Ectodermal cell (in vitro differentiated cells): ENCODE measurements around the gene MYH15.

Source experiments
- H3K27ac ChIP-seq: 2 replicates; pipeline ENCODE4 v1.7.0; 2013; ENCODE audit warnings: mild to moderate bottlenecking, low read depth, low read length; ENCODE audit not compliant: insufficient read depth, poor library complexity, severe bottlenecking
- H3K27me3 ChIP-seq: 2 replicates; pipeline ENCODE4 v1.7.0; 2013; ENCODE audit warnings: mild to moderate bottlenecking, low read length; ENCODE audit not compliant: insufficient read depth, control insufficient read depth, poor library complexity, severe bottlenecking
- H3K36me3 ChIP-seq: one replicate; pipeline ENCODE4 v1.7.0; 2013; ENCODE audit warnings: low read length; ENCODE audit not compliant: control insufficient read depth, insufficient read depth
- H3K4me1 ChIP-seq: one replicate; pipeline ENCODE4 v1.7.0; 2013; ENCODE audit warnings: low read length; ENCODE audit not compliant: control insufficient read depth, insufficient read depth
- H3K4me3 ChIP-seq: 2 replicates; pipeline ENCODE4 v1.7.0; 2013; ENCODE audit warnings: low read depth, low read length, control low read depth; ENCODE audit not compliant: insufficient read depth
- H3K9me3 ChIP-seq: 2 replicates; pipeline ENCODE4 v1.7.0; 2013; ENCODE audit warnings: mild to moderate bottlenecking, low read length, moderate library complexity; ENCODE audit not compliant: control insufficient read depth
- WGBS, 2 experiments: methylation state at CpG; one replicate each; pipeline ENCODE4 v1.1.7; 2013; ENCODE audit warnings: missing lambda C conversion rate in 2 of 2; 5-methylcytosine and 5-hydroxymethylcytosine counted together

Gene MYH15

GRCh38 chr3:108346301-108347227 is 163.8 kb downstream of the MYH15 start:
- 66 to 75% methylated on average over 5 of the region's 5 CpGs for WGBS, 2 experiments
- Histone ChIP-seq H3K4me3 (no peak overlapping the region), H3K27ac (no peak overlapping the region), H3K36me3 (no peaks in the 10 kb centered on the region), H3K9me3 (no peaks in the 10 kb centered on the region), H3K27me3 (no peaks in the 10 kb centered on the region), H3K4me1 (peaks cover 13% of the 10 kb centered on the region)

- no peak overlapping the region for H3K27ac ChIP-seq
- no peaks in the 10 kb centered on the region for H3K27me3 ChIP-seq
- no peaks in the 10 kb centered on the region for H3K36me3 ChIP-seq
- H3K4me1 ChIP-seq: peaks cover 13% of the 10 kb centered on the region
- 46 to 47% methylated on average over 6 of the region's 6 CpGs for WGBS, 2 experiments
- H3K9me3 ChIP-seq: no peaks in the 10 kb centered on the region
- H3K4me3 ChIP-seq: no peak overlapping the region
Observed at GRCh38 chr3:108345492-108346205, 164.7 kb downstream of the MYH15 start.

GRCh38 chr3:108343491-108343890 is 166.9 kb downstream of the MYH15 start:
- H3K9me3 ChIP-seq: no peaks in the 10 kb centered on the region

GRCh38 chr3:108342837-108343486 is 167.4 kb downstream of the MYH15 start:
- Histone ChIP-seq H3K36me3 (no peaks in the 10 kb centered on the region), H3K4me1 (peaks cover 13% of the 10 kb centered on the region), H3K27ac (no peak overlapping the region), H3K9me3 (no peaks in the 10 kb centered on the region), H3K27me3 (no peaks in the 10 kb centered on the region), H3K4me3 (no peak overlapping the region)
- WGBS, 2 experiments: 97 to 98% methylated on average over 3 of the region's 4 CpGs

More at GRCh38 chr3:108343491-108343890, 166.9 kb downstream of the MYH15 start:
- Histone ChIP-seq H3K27me3 (no peaks in the 10 kb centered on the region), H3K27ac (no peak overlapping the region), H3K36me3 (no peaks in the 10 kb centered on the region), H3K4me3 (no peak overlapping the region), H3K4me1 (peaks cover 13% of the 10 kb centered on the region)
- 84 to 92% methylated on average over 1 to 3 of the region's 4 CpGs for WGBS, 2 experiments

GRCh38 chr3:108341911-108342310 is 168.5 kb downstream of the MYH15 start:
- Histone ChIP-seq H3K4me1 (peaks cover 13% of the 10 kb centered on the region), H3K27ac (no peak overlapping the region), H3K9me3 (no peaks in the 10 kb centered on the region), H3K36me3 (no peaks in the 10 kb centered on the region), H3K27me3 (no peaks in the 10 kb centered on the region), H3K4me3 (no peak overlapping the region)
- WGBS, 2 experiments: 55 to 78% methylated on average over 3 to 5 of the region's 6 CpGs

GRCh38 chr3:108338901-108339545 is 171.4 kb downstream of the MYH15 start:
- H3K27me3 ChIP-seq: no peaks in the 10 kb centered on the region
- H3K9me3 ChIP-seq: no peaks in the 10 kb centered on the region
- H3K27ac ChIP-seq: no peak overlapping the region
- no peaks in the 10 kb centered on the region for H3K4me1 ChIP-seq
- no peaks in the 10 kb centered on the region for H3K36me3 ChIP-seq
- no peak overlapping the region for H3K4me3 ChIP-seq

- H3K27me3 ChIP-seq: no peaks in the 10 kb centered on the region
- no peak overlapping the region for H3K27ac ChIP-seq
- H3K36me3 ChIP-seq: no peaks in the 10 kb centered on the region
- no peak overlapping the region for H3K4me3 ChIP-seq
- no peaks in the 10 kb centered on the region for H3K4me1 ChIP-seq
- no peaks in the 10 kb centered on the region for H3K9me3 ChIP-seq
- WGBS, 2 experiments: 93 to 97% methylated on average over 1 of the region's 1 CpG
Observed at GRCh38 chr3:108334701-108335100, 175.7 kb downstream of the MYH15 start.

GRCh38 chr3:108333961-108334360 is 176.4 kb downstream of the MYH15 start:
- no peaks in the 10 kb centered on the region for H3K36me3 ChIP-seq
- 82 to 93% methylated on average over 1 of the region's 1 CpG for WGBS, 2 experiments
- H3K27ac ChIP-seq: no peak overlapping the region
- H3K4me3 ChIP-seq: no peak overlapping the region
- no peaks in the 10 kb centered on the region for H3K4me1 ChIP-seq
- no peaks in the 10 kb centered on the region for H3K9me3 ChIP-seq
- H3K27me3 ChIP-seq: no peaks in the 10 kb centered on the region

GRCh38 chr3:108331792-108332191 is 178.6 kb downstream of the MYH15 start:
- no peaks in the 10 kb centered on the region for H3K27me3 ChIP-seq
- no peaks in the 10 kb centered on the region for H3K36me3 ChIP-seq
- H3K27ac ChIP-seq: no peak overlapping the region
- H3K4me3 ChIP-seq: no peak overlapping the region
- H3K9me3 ChIP-seq: no peaks in the 10 kb centered on the region
- H3K4me1 ChIP-seq: no peaks in the 10 kb centered on the region
- WGBS, 2 experiments: 96 to 100% methylated on average over 3 of the region's 3 CpGs
